CD4-positive, alpha-beta T cell treated with Interleukin-6 for 4 hours (primary cell): ENCODE data around the gene PKM.

Experiments
- DNase-seq: peaks from one replicate; pipeline ENCODE4 v3.0.0-alpha.2; 2020; ENCODE audit warnings: mixed read lengths

The PKM gene

DNA sequence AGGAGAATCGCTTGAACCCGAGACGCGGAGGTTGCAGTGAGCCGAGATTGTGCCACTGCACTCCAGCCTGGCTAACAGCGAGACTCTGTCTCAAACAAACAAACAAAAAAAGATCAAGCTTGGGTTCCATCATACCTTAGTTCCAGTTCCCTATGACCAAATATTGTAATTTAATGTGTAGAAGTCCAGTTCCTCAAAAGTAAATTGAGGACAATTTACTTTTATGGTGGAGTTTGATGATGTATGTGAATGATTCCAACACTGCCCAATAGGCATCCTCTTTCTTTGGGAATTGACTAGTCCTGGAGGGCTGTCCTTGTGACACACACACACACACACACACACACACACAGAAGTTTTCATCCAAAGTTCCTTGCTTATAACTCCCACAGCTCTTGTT is 2.8 kb upstream of the PKM start:
- DNase-seq: no peak

DNA sequence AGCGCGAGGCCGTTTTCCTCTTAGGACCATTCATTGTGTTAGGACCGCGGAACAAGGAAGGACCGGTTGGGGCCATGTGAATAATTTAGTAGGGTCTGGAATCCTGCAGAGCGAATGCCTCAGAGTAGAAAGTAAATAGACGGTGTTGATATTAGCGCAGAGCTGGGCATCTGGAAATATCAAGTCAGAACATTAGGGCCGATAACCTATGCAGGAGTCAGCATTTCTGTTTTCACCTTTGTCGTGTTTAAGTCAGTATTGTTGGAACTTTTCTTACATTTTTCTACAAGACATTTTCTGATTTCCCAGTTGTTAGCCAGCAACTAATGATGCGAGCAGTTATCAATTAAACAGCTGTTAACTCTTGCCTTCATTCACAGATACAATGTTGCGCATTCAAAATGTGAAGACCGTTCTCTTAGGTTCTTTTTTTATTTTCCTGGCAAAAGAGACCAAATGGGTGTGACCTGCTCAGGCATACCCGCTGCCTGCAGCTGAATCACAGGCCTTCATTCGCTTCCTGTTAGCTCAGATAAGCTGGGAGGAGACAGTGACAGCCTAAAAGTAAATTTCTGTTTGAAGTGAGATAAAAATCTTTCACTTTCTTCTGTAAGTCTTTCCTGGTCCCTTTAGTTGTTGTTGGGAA is 966 bp upstream of the PKM start:
- peak; percentile 75 for DNase-seq

- peak; percentile 74 for DNase-seq
Observed at GRCh38 chr15:72230197-72231065, 559 bp downstream of the PKM start.

GRCh38 chr15:72229947-72230196 is 1.1 kb downstream of the PKM start:
- DNase-seq: no peak

GRCh38 chr15:72229076-72229946 is 1.7 kb downstream of the PKM start:
- DNase-seq: peak; percentile 53

DNA sequence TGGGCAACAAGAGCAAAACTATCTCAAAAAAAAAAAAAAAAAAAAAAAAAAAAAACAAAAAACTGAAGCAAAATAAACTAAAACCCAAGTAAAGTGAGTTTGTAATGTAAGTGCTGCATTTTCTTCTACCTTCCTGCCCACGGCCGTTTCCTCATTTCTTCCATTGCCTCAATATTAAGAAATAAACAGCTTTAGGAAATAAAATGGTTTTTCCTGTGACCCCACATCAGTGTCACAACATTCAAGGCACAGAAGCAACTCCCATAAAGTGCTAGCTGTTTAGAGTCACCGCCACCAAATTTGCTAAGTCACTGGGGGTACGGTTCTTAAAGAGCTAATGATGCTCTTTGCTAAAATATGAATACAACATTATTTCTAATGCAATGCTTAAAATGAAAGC is 3.3 kb downstream of the PKM start:
- no peak for DNase-seq

DNA sequence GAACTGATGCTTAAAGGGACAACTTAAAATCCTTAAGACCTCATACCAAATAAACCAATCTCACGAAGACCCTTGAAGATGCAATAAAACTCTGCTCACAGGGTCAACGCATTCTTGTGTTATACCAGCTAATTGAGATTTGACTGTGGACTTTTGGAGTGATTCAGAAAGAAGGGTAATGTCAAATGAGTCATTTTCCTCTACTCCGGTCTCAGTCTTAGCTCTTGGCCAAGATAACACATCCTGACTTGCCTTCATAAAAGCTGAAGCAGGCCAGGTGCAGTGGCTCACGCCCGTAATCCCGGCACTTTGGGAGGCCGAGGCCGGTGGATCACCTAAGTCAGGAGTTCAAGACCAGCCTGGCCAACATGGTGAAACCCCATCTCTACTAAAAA is 3.8 kb downstream of the PKM start:
- DNase-seq: peak; percentile 43

DNA sequence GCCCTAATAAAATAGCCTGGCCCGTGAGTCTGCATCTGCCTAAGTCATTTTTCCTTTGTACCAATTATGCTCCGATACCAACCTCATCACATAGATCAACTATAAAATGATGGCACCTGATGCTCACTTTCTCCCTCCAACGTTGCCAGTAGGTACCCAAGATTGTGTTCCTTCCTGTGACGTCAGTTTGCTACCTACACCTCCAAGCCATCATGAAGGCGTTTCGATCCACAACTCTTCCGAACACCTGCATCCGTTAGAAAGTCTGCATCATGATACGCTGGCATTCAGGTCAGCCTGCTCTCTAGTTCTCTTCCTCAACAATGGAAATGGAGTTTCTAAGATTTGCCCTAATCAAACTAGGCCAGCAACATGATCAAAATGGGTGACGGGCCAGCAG is 7.7 kb downstream of the PKM start:
- DNase-seq: no peak

GRCh38 chr15:72222393-72222792 is 8.6 kb downstream of the PKM start:
- no peak for DNase-seq

DNA sequence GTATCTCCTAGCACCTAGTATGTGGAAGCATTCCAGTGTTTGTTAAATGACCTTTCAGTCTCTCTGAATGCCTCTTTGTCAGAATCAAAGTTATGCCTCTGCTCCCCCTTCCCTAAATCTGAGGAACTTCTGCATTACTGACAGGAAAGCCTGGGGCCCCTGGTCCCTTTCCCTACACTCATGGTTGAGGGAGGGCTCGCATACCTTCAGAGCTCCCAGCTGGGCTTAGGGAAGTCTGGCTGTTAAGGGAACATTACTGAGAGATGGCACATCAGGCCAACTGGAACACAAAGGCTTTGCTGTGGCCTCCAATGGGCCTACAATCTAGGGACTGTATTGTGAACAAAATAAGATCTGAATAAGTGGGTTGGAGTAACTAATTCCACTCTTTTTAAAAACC is 10.3 kb downstream of the PKM start:
- DNase-seq: no peak

GRCh38 chr15:72217216-72217615 is 13.8 kb downstream of the PKM start:
- DNase-seq: no peak

GRCh38 chr15:72216079-72216478 is 14.9 kb downstream of the PKM start:
- no peak for DNase-seq

DNA sequence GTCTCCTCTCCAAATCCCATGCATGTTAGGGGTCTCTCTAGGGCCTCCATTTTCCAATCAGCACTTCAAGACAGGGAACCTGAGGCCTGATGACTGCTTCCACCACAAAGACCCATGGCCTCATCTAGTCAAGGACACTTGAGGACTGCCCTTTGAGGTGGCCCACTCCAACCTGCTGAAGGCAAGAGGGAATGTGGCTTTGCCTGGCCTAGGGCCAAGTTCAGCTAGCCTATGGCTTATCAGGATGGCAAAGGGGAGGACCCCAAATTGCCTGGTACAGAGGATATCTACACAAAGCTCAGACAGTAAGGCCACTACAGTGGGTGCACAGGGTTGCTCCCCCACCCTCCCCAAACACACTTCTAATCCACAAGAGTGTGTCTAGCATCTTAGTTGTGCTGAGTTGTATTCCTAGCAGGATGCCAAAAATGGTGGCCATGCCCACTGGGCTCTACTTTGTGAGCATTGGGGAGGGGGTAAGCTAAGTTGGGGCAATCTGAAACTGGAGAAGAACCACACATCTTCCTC is 23.4 kb downstream of the PKM start:
- no peak for DNase-seq

DNA sequence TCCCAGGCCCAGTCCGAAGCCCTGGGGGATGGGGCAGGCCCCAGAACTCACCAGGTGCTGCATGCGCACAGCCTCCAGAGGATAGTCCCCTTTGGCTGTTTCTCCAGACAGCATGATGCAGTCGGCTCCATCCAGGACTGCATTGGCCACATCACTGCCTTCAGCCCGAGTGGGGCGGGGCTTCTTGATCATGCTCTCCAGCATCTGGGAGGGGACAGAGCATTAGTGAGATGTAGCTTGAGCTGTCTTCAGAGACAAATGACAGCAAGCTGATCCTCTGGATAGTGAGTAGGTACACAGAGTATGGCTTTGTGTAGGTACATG is 24.4 kb downstream of the PKM start:
- no peak for DNase-seq

DNA sequence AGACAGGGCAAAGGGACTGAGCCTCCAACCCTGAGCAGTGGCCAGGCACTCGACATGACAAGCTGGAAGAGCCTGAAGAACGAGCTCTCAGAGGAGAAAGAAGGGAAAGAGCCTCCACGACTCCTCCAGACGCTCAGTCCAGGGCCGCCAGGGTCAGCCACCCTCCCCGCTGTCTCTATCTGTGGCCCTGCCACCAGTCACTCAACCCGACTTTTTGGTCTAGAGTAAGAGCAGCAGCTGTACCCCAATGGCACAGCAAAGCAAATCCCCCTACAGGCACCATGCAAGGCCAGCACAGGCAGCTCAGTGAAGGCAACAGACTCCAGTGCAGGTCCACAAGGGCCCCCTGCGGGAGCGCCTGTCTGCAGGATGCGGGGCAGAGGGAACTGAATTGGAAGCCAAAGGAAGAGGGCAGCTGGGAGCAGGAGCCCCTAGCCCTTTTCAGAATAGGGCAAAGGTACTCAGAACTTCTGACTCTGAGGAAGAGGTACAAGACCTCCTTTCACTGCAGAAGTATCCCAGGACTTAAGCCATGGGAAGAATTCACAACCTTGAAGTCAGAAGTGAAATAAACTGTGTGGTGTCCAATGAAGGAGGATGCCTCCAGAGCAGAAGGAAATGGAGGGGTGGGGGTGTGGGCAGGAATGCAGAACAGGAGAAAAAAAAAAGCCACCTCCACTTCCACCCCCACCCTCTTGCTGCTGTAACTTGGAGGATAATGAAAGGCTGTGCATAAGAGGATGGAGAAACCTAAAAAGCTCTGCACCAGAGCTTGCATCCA is 24.9 kb downstream of the PKM start:
- no peak for DNase-seq

DNA sequence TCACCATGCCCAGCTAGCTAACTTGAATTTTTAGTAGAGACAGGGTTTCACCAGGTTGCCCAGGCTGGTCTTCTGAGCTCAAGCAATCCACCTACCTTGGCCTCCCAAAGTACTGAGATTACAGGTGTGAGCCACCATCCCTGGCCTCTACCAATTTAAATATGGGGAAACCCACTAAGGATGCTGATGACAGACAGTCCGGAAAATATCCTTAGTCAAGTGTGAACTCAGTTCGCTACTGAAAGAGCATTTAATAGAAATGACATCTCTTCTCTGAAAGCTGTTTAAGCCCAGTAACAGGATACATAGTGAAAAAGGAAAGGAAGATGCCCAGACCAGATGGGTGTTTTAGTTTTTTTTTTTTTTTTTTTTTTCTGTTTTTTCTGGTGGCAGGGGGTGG is 25.7 kb downstream of the PKM start:
- DNase-seq: no peak

DNA sequence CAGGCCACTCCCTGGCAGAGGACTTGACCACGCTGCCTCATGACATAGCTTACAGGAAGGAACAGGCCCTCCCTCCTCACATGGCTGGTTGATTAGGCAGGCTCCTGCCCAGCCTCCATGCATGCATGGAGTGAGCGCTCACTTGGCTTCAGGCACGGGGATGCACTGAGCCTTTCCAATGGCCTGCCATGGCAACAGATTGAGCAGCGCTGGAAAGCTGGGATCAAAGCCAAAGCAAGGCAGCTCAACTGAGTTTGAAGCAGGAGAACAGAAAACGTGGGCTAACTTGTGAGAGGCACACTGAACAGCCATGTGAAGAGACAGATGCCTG is 27.5 kb downstream of the PKM start:
- no peak for DNase-seq

DNA sequence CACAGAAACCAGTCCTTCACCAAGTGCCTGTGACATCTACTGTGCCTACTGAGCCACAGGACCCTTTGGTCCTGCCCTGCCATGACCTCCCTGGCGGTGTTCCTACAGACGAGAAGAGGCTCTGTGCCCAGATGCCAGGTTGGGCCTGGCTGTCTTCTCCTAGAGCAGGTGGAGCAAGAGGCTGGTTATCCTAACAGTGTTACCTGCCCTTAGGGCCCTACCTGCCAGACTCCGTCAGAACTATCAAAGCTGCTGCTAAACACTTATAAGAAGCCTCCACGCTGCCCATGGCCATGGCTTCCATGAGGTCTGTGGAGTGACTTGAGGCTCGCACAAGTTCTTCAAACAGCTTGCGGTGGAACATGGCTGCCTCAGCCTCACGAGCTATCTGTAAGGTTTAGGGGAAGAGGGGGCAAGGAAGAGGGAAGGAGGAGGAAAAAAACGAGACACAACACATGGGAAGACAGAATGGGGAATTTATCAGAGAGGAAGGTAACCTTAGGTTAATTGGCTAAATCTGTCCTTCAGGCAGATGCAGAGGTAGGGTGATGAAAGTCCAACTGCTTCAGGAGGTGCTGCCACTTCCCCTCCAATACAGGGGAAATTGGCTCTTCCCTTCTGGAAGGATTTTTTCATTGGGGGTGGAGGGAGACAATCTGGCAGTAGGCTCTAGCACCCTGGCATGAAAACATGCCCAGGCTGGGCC is 28.0 kb downstream of the PKM start:
- DNase-seq: no peak

DNA sequence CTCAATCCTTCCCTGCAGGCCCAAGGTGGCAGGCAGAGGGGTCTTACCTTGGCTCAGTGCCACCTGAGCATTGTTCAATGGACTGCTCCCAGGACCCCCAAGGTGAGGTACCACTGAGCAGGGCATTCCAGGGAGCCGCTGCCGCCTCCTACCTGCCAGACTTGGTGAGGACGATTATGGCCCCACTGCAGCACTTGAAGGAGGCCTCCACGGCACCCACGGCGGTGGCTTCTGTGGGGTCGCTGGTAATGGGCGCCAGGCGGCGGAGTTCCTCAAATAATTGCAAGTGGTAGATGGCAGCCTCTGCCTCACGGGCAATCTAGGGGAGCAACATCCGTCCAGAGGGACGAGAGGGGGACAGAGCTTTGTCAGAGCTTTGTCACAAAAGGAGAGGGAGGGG is 28.7 kb downstream of the PKM start:
- DNase-seq: no peak

- DNase-seq: no peak
Observed at GRCh38 chr15:72201391-72201921, 29.5 kb downstream of the PKM start.

DNA sequence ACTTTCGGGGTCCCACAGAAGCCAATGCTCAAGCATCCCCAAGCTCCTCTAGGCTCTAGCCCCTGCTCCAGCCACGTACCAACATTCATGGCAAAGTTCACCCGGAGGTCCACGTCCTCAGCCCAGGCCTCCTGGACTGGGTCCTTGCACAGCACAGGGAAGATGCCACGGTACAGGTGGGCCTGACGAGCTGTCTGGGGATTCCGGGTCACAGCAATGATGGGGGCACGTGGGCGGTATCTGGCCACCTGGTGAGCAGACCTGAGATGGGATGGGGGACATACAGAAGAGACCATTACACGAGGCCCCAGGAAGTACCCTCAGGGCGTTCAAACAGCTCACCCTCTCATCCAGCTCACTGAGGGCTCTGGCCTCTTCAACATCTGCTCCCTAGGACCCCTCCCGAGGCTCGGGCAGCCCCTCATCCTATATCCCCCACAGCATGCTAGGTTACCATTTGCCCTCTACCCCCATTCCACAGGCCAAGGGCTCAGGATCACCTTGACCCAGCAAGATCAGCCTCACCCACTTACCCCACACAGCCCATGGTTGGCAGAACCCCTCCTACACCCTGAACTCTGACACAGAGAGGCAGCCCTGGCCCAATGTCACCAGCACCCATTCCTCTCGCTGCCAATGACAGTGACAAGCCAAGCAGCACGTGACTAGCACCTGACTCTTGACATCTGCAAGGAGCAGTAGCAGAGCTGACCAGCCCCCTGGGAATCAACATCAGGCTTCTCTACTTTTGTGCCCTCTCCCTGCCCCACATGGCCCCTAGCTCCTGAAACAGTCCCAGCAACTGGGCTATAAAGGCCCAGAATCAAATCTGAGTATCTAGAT is 30.4 kb downstream of the PKM start:
- DNase-seq: no peak
